HG03520 (cell line): ENCODE measurements around the gene ACSS1.

ENCODE experiments used
- ATAC-seq: cut with Tn5 transposase; IDR thresholded peaks from one replicate; pipeline ENCODE4 v1.9.1; 2021; ENCODE audit warnings: mild to moderate bottlenecking, moderate library complexity; ENCODE audit not compliant: unreplicated experiment

ACSS1 gene

DNA sequence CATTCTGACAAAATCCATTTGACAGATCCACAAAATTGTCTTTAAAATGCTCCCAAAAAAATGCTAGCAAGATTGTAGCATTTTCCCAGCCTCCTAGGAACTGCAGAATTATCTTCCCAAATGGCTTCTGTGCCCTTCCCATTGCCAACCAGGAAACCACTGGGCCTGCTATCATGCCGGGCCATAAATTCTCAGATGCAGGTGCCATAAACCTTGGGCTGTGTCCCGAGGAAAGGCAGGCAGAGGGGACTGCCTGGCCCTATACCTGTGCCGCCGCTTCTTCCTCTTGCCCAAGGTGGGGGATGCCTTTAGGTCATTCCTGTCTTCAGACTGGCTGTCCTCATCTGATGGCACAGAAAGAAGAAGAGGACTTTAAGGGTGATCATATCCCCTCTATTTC lies 21.2 kb upstream of the ACSS1 start:
- no peak for ATAC-seq

DNA sequence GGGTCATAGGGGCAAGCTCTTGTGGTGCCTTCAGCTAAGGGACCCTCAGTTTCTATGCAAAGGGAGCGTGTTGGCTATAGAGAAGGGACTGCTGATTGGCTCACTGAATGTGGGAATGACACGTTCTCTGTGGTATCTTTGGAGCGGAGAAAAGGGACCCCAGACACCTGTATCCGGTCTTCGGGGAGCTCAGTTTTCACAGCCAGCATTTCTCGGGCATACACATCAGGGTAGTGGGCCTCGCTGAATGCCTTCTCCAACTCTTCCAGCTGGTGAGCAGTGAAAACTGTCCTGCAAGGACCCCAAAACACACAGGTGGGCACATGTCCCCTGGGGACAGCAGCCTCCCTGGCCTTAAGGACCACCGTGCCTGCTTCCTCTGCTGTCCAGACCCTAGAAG lies 20.7 kb upstream of the ACSS1 start:
- ATAC-seq = no peak

DNA sequence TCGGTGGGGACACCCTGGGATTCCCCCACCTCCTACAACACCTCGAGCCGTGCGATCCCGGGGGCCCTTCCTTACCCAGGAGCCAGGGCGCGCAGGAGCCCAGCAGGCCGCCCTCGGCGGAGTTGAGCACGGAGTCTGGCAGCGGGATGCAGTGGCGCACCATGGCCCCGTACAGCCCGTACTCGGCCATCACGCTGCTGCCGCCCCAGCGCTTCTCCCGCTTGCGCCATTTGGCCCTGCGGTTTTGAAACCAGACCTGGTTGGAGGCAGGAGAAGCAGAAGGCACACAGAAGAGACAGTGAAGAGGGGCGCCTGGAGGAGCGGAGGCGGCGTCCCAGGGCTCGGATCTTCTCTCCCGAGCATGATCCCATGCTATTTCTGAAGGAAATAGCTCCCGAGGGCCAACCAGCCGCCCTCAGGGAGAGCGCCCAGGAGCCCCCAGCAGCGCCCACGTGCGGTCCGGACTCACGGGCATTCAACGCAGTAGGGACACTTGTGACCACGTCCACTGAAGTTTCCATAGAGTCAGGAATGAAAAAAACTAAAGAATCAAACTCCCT lies 19.8 kb upstream of the ACSS1 start:
- no peak for ATAC-seq

DNA sequence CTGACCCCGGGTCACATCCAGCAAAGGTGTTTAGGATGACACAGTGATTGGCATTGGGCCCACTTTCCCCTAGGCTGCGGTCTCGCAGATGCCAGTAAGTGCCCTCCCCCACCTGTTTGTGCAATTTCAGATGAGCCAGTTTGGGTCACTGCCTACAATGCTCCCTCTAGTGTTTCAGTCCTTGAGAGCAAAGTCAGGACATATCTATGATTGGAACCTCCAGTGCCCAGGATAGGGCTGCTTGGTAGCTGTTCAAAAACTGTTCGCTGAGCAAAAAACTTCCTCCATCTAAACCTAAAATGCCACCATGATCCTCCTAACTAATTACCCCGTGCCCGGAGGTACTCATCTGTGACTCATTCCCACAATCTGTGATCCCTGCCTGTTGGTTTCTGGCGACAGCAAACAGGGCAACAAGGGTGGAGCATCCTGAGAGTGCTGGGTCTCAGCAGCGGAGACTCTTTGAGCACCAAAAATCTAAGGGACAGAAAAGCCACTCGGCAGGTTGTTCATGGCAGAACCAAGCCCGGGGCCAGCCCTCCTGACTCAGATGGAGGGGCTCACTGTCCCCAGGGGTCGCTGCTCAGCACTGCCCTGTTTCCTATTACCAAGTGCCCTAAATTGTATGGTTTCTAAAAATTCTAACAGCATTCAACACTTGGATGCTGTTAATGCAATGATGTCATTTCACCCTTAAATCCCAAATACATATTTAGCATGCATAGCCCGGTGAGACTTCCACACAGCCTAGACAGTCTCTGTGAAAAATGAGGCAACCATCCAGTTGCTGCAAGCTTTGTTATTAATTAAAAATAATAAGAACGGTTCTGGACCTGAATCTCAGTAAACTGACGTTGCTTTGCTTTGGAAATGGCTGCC lies 19.0 kb upstream of the ACSS1 start:
- no peak for ATAC-seq

DNA sequence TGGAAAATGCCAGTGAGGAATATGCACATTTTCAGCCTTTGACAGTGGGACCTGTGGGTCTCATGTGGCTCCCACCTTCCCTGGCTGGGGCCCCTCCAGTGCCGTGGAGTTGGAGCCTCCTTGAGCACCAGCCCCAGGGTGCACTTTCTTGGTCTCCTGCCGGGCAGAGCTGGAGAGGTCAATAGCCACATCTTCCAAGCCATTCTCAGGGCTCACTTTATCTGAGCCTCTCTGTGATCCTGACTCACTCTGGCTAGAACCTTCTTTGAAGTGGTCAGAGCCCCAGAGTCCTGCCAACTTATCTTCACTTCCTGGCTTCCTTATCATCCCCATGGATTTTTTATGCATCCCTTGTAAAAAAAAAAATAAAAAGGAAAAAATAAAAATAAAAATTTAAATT lies 18.3 kb upstream of the ACSS1 start:
- ATAC-seq = no peak

DNA sequence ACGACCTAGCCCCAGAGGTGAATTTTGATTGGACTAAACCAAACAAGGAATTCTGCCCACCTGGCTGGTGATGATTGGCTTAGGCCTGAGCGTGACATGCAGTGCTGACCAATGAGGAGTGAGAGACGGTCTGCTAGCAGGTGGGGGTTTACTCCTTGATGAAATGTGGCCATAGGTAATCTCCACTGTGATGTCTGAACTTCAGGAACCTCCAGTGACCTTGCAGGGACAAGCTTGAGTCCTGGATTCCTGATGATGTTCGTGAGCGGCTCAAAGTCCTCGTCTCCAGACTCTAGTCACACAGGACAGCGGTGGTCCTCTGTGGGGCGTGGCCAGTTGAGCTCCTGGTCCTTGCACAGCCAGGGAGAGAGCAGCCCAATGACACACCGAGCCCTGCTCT lies 15.6 kb upstream of the ACSS1 start:
- ATAC-seq = no peak

DNA sequence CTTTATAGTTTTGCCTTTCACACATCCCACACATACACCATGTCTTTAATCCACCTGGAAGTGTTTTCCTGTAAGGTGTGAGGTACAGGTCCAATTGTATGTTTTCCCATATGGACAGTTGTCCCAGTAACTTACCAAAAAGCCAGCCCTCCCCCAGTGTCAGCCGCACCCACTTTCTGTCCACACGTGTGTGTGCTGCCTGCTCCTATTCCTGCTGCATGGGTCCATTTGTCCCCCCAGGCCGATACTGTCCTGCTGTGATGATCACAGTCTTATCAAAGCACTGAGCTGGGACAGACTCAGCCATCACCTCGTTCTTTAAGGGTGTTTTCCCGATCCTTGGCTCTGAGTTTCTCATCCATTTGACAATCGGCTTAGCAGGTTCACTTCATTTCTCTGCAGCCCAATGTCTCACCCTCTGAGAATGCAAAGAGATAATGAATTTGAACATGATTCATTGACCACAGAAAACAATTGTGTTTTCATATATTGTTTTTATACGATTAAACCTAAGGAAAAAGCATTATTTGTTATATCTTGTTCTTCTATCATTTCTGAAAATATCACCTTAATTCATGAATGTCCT lies 14.4 kb upstream of the ACSS1 start:
- ATAC-seq = no peak

DNA sequence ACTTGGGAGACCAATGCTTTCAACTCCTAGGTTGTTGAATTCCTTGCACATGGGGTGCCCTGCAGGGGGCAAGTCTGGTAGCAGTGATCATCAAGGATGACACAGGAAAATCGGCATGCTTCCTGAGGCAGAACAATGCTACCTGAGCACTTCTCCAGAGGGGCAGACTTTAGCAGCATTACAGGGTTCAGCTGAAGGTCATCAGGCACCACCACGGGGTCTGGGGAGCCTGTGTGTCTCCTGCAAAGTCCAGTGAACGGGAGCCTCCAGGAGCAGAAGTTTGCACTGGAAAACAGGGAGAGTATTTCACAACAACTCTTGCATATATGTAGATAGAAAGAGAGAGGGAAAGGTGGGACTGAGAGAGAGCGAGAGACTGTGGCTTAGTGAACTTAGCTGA lies 13.8 kb upstream of the ACSS1 start:
- ATAC-seq = no peak

DNA sequence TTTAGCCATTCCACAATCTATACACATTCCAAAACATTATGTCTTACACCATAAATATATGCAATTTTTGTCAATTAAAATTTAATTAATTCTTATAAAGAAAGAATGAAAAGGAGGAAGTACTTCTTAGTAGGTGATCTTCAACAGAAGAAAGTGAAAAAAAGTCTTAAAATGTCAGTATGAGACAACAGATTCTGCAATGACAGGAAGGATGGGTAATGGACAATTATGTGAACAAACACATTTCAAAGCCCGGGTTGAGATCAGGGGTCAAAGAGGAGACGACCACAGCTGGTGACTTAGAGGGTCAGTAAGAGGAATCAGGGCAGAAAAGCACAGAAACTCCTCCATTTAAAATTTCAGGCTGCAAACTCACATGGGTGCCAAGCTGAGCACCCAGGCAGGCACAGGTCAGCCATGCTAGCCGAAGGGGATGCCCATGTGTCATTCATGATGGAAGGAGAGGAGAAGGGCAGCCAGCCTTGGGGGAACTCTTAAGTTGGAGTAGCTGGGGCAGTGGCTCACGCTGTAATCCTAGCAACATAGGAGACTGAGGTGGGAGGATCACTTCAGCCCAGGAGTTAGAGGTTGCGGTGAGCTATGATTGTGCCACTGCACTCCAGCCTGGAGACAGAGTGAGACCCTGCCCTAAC lies 13.0 kb upstream of the ACSS1 start:
- ATAC-seq = no peak

DNA sequence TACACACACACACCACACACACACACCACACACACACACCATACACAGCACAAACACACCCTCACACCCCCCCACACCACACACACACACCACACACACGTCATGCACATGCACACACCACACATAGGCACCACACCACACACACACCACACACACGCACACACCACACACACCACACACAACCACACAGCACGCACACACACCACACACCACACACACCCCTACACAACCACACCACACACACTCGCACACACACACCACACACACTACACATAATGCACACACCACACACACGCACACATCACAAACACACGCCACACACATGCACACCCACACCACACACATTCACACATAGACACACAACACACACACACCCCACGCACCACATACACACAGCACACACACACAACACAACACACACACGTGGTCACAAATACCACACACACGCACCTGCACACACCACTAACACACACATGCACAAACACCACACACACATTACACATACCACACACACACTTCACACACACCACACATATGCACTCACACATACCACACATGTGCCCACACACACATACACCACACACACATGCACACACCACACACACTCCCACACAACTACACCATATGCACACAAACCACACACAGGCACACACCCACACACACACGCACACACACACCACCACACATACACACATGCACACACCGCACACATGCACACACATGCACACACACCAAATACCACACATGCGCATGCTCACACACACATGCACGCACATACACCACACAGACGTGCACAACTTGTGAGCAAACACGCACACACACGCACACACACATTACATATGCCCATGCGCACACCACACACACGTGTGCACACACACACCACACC lies 9.4 kb upstream of the ACSS1 start:
- no peak for ATAC-seq

DNA sequence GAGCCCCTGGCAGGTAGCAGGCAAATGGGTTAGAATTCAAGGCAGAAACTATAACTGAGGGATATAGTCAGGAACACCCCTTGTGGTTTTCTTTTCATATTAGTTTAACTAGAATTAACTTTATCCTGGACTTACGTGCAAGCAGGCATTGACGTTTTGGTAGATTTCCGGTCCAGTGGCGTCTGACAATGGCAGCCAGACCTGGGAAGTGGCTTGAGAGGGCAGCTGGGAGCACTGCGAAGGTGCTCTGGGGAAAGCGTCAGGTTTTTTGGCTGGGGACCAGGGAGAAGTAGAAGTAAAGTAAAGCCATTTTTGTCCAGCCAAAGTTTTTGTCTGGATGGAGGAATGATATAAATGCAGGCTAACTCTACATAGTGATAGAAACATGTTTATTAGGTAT lies 8.4 kb upstream of the ACSS1 start:
- ATAC-seq = no peak

DNA sequence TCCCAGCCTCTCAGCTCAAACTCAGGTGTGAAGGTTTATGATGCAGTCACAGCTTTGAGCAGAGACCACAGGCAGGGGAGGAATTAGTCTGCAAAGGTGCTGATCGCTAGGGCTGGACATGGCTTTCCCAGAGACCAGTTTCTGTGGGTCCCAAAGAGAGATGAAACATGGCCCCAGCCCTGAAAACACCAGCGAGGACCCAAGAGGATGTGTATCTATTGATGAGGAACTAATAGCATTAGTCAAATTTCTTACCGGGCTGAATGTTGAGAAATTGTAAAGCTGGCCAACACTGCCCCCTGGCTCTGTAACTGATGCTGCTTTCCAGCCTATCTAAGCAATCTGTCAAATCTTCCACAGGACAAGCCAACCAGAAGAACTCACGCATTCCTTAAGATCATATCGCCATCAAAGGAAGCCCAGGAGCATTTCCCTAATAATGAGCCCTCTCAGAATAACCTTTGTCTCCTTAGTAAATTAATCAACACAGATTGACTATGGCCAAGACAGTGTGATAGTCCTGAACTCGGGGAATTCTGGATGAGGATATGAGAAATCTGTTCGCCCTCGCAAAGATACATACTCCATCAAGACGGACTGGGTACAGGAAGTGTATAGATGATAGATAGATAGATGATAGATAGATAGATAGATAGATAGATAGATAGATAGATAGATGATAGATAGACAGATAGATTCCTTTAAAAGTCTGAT lies 7.8 kb upstream of the ACSS1 start:
- peak; percentile 60 for ATAC-seq

DNA sequence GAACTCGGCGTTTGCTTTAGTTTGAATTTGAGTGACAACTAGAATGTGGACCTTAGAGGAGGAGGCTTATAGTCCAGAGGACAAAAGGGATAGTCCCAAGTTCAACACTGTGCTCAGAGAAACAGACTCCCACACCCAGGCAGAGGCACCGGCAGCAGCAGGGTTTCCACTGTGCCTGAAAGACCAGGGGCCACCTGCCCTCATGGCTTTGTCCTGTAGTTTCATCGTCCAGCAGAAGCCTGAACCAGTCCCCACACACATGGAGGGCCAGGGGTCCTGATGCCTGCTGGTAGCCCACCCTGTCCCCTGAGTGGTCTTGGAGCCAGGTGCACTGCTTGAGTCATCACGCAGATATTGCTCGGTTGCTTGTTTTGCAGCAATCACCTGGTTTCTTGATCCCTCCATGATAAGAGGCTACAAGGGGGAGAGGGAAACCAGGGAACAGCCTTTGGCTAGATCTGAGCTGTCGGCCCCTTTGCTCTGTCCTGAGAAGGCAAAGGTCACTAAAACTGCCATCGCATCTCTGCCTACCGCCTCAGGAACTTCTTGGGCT lies 7.2 kb upstream of the ACSS1 start:
- ATAC-seq = no peak

DNA sequence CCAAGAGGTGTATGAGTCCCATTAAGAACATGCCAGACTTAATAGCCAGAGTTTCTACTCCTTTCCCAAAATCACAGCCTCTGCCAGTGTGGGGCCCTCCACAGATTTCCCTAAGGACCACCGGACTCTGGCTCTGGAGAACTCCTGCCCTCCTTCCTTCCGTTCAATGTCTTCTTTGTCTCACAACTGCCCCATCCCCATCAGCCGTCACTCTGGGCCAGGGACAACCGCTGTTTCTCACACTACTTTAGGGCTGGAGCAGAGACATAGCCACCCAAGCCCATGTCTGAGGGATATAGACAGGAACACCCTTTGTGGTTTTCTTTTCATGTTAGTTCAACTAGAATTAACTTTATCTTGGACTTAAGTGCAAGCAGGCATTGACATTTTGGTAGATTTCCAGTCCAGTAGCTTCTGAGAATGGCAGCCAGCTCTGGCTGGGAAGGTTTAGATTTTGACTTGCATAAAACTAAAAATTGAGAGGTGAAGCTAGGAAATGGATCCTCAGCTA lies 6.7 kb upstream of the ACSS1 start:
- no peak for ATAC-seq

DNA sequence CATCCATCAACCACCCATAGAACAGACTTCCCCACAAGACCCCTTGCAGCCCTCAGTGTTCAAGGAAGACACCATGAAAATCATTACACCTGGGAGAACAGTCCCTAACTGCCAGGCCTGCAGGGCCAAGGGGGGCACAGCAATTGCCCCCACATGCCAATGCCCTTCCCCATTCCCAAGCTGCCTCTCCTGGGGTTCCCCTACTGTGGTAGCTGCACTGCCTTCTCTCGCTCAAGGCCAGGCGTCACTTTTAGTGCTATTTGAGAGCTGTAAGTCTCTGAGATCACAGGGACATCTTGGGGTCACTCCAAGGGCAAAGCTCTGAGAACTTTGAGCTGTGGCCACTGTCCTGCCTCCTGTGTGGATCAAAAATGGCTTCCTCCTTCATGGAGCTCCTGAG lies 6.0 kb upstream of the ACSS1 start:
- no peak for ATAC-seq

DNA sequence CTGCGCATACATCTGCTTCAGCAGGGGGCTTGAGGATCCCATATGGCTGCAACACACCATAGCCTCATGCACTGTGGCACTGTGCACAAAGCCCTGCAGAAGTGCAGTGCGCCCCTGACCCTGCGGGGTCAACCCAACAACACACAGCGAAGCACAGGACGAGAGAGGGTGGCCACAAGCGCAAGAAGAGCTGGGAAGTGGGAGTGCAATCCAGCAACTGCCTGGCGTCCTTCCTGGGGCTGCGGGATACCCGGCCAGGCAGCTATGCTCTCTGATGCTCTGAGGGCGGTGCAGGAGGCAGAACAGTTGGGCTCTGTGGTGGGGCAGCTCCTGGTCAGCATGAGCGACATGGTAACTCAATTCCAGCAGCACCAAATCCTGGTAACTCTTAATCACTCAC lies 5.6 kb upstream of the ACSS1 start:
- no peak for ATAC-seq

DNA sequence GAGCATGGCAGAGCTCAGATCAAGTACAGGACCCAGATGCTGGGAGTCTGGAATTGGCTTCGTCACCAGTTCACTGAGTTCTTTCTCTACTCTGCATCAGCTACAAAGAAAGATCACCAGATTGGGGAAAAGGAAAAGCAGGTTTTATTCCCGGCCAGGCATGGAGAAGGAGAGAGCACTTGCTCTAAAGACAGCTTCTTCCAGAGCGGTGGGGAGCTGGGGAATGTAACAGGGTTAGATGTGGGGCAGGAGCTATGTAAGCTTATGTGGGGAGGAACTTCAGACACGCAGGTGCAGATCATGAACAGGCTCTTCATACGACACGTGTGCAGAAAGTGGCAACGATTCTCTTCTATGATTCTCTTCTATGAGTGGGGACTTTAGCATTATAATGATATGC lies 4.9 kb upstream of the ACSS1 start:
- ATAC-seq = no peak

DNA sequence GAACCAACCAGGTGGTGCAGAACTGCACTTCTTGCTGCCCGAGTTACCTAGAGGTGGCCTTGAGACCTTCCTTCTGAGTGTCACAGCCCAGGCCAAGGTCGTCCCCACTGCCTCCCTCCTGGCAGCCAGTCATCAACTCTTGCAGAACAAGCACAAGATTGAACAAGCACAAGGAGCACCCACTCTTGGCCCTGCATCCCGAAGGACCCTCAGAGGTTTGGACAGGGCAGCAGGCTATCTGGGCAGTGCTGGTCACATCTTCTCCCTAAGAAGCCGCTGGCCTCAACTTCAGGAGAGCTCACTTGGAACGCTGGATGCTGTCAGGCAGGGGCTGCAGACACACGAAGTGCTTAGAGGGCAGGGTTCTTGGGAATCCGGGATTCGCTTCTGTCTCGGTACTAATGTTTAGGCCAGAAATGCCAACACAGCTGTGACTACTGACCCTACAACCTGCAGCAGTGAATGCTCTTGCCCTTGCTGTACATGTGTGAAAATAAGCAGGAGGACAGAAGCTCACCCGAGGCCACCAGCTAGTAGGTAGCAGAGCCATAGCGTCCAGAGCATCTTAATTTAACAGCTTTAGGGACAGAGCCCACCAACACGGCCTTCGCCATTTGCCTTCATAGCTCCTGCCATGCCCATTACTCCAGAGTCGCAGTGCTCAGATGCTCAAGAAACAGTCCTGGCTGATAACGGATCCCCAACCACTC lies 4.0 kb upstream of the ACSS1 start:
- no peak for ATAC-seq
